Osteoblast (primary cell): Measurements from ENCODE around the gene STON1. TPM values are rescaled to one million over a fixed set of nuclear protein-coding genes. Genes with fewer than 3 reads are reported as not detected.
A peak's percentile ranks its signal among the peaks of the same experiment; 100 is the strongest.

ENCODE experiments used
- DNase-seq: peaks from one replicate; pipeline ENCODE4 v3.0.0; 2011; ENCODE audit warnings: low spot score, mixed read lengths; ENCODE audit not compliant: insufficient read length; ENCODE audit errors: missing footprints
- H2AFZ ChIP-seq: 2 replicates; pipeline ENCODE4 v1.6.0; 2011; ENCODE audit warnings: mild to moderate bottlenecking, low read length
- H3K27ac ChIP-seq: 2 replicates; pipeline ENCODE4 v1.5.1; 2011; ENCODE audit warnings: mild to moderate bottlenecking, low read depth, low read length, moderate library complexity
- H3K27me3 ChIP-seq: 2 replicates; pipeline ENCODE4 v1.6.0; 2012; ENCODE audit warnings: mild to moderate bottlenecking, control low read depth, inconsistent platforms, low read length, moderate library complexity; ENCODE audit not compliant: insufficient read depth
- H3K36me3 ChIP-seq: 2 replicates; pipeline ENCODE4 v1.5.1; 2011; ENCODE audit warnings: mild to moderate bottlenecking, low read length, control low read depth, moderate library complexity; ENCODE audit not compliant: insufficient read depth
- H3K4me1 ChIP-seq: 2 replicates; pipeline ENCODE4 v1.5.1; 2011; ENCODE audit warnings: mild to moderate bottlenecking, low read length, control low read depth, moderate library complexity; ENCODE audit not compliant: insufficient read depth
- H3K4me2 ChIP-seq: 2 replicates; pipeline ENCODE4 v1.6.0; 2011; ENCODE audit warnings: mild to moderate bottlenecking, low read length; ENCODE audit not compliant: insufficient read depth
- H3K4me3 ChIP-seq: fragments of 200-600 bp; sonication (generic); 3 replicates; pipeline ENCODE4 v1.5.1; 2012; ENCODE audit warnings: mild to moderate bottlenecking, low read length, inconsistent platforms; ENCODE audit not compliant: insufficient read depth
- H3K79me2 ChIP-seq: 2 replicates; pipeline ENCODE4 v1.6.0; 2012; ENCODE audit warnings: mild to moderate bottlenecking, low read length, control low read depth, inconsistent platforms; ENCODE audit not compliant: insufficient read depth
- H3K9me3 ChIP-seq: 2 replicates; pipeline ENCODE4 v1.5.1; 2011; ENCODE audit warnings: low read depth, low read length, control low read depth
- H4K20me1 ChIP-seq: 2 replicates; pipeline ENCODE4 v1.6.0; 2012; ENCODE audit warnings: mild to moderate bottlenecking, low read length, control low read depth; ENCODE audit not compliant: insufficient read depth
- CTCF ChIP-seq: IDR thresholded peaks from 2 replicates; pipeline ENCODE4 v1.5.1; 2011; ENCODE audit warnings: mild to moderate bottlenecking, low read depth, low read length, moderate library complexity; ENCODE audit errors: extremely low read depth
- total RNA-seq: library from RNA; depleted of rRNA; stranded (reverse); fragments of >200 nt; gene quantifications from 2 replicates; pipeline ENCODE4 v1.2.3, GENCODE V29; 2012

The STON1 gene
- total RNA-seq, 1 donor, result 15.9 TPM

GRCh38 chr2:48482769-48483168 lies 47.2 kb upstream of the STON1 start:
- no peaks in the 10 kb centered on the region for H3K79me2 ChIP-seq
- H3K4me3 ChIP-seq, result no peak overlapping the region
- H3K27ac ChIP-seq, result peak overlapping the region; percentile 93
- no peaks in the 10 kb centered on the region for H3K36me3 ChIP-seq
- no peak for TF ChIP-seq CTCF
- H3K27me3 ChIP-seq, result no peaks in the 10 kb centered on the region
- no peaks in the 10 kb centered on the region for H3K9me3 ChIP-seq
- DNase-seq, result no peak
- H3K4me2 ChIP-seq, result no peak overlapping the region
- peaks cover 25% of the 10 kb centered on the region for H3K4me1 ChIP-seq
- no peaks in the 10 kb centered on the region for H4K20me1 ChIP-seq
- H2AFZ ChIP-seq, result no peak overlapping the region

- peak overlapping the region; percentile 61 for H3K4me2 ChIP-seq
- H2AFZ ChIP-seq, result no peak overlapping the region
- H3K27ac ChIP-seq, result peak overlapping the region; percentile 93
- H3K36me3 ChIP-seq, result no peaks in the 10 kb centered on the region
- no peaks in the 10 kb centered on the region for H3K9me3 ChIP-seq
- H3K27me3 ChIP-seq, result no peaks in the 10 kb centered on the region
- no peak for TF ChIP-seq CTCF
- H3K79me2 ChIP-seq, result no peaks in the 10 kb centered on the region
- no peaks in the 10 kb centered on the region for H4K20me1 ChIP-seq
- no peak overlapping the region for H3K4me3 ChIP-seq
- DNase-seq, result no peak
- H3K4me1 ChIP-seq, result peaks cover 28% of the 10 kb centered on the region
These were observed 46.4 kb upstream of the STON1 start for GRCh38 chr2:48483506-48483905.

- Histone ChIP-seq H2AFZ (no peak overlapping the region), H3K9me3 (no peaks in the 10 kb centered on the region), H3K4me1 (peaks cover 28% of the 10 kb centered on the region), H4K20me1 (no peaks in the 10 kb centered on the region), H3K4me3 (no peak overlapping the region), H3K27ac (peak overlapping the region; percentile 93), H3K36me3 (no peaks in the 10 kb centered on the region), H3K4me2 (peak overlapping the region; percentile 61), H3K79me2 (no peaks in the 10 kb centered on the region), H3K27me3 (no peaks in the 10 kb centered on the region)
- peak; percentile 82 for DNase-seq
- TF ChIP-seq CTCF, result no peak
These were observed 46.0 kb upstream of the STON1 start for GRCh38 chr2:48483916-48484315.

DNA sequence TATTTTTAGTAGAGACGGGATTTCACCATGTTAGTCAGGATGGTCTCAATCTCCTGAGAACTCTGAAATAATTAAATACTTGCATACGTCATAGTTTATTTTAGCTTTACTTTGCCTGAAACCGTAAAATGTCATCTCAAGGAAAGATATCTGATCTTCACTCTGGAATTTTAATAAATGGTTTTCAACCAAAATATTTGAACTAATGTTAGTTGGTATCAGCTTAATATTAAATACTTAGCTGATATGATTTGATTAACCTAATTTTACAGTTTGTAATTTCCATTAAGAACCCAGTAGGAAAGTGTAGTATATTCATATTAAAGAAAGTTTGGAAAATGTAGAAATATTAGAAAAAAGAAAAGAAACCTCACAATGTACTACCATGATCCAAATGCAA lies 41.4 kb upstream of the STON1 start:
- Histone ChIP-seq H3K4me1 (peaks cover 14% of the 10 kb centered on the region), H3K79me2 (no peaks in the 10 kb centered on the region), H4K20me1 (no peaks in the 10 kb centered on the region), H2AFZ (no peak overlapping the region), H3K36me3 (no peaks in the 10 kb centered on the region), H3K4me3 (no peak overlapping the region), H3K4me2 (no peak overlapping the region), H3K27ac (no peak overlapping the region), H3K27me3 (no peaks in the 10 kb centered on the region), H3K9me3 (no peaks in the 10 kb centered on the region)
- TF ChIP-seq CTCF, result no peak
- no peak for DNase-seq
